ENCODE measurements around the gene SP2. TPM values are rescaled to one million over a fixed set of nuclear protein-coding genes. Genes with fewer than 3 reads are reported as not detected.

The SP2 gene
- total and polyA plus RNA-seq, 2 of the 13 experiments (the other 11 are each of a cell fraction or from before 2014, with no cell fraction given) = 1.4 to 4.8 TPM

DNA sequence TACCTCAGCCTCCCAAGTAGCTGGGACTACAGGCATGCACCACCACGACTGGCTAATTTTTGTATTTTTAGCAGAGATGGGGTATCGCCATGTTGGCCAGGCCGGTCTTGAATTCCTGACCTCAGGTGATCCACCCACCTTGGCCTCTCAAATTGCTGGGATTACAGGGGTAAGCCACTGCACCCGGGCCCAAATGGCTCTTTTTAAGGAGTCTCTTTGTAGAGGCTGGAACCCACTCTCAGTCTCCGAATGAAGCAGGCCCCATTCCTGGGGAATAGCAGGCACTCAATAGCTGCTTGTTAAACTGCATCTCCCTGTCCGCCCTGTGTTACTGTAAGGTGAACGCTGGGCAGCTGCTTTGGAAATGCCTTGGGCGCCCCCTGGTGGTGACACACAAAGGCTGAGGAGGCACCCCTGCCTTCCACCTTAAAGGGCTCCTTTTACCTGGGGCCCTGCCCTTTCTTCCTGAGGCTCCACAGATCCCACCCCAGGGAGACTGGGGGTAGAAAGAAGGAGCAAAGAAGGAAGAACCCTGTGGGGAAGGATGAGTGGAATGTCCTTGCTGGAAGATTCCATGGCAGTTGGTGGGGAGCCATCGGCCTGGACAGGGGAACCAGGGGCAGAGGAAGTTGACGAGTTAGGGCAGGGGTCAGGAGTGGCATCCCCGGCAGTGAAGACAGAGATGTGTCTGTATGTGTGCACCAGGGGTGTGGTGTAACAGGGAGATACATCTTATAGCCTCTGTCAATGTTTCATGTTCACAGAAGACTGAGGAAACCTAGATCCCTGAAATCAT lies 6.1 kb upstream of the SP2 start (continued):
- TF ChIP-seq ZNF773 (CRISPR knock-in tag; IDR thresholded peaks at IDR 0.05; ENCODE audit: borderline replicate concordance) = no peak
- peak; percentile 54; the same call in 1 of the 2 replicates for TF ChIP-seq HNF1B (CRISPR knock-in tag; IDR thresholded peaks at IDR 0.05)
- TF ChIP-seq, protein P1, sequence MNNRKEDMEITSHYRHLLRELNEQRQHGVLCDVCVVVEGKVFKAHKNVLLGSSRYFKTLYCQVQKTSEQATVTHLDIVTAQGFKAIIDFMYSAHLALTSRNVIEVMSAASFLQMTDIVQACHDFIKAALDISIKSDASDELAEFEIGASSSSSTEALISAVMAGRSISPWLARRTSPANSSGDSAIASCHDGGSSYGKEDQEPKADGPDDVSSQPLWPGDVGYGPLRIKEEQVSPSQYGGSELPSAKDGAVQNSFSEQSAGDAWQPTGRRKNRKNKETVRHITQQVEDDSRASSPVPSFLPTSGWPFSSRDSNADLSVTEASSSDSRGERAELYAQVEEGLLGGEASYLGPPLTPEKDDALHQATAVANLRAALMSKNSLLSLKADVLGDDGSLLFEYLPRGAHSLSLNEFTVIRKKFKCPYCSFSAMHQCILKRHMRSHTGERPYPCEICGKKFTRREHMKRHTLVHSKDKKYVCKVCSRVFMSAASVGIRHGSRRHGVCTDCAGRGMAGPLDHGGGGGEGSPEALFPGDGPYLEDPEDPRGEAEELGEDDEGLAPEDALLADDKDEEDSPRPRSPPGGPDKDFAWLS (CRISPR knock-in tag; IDR thresholded peaks at IDR 0.05; ENCODE audit: borderline replicate concordance) = no peak
- TF ChIP-seq THAP11 (CRISPR knock-in tag; IDR thresholded peaks at IDR 0.05) = 0 out of 2 replicates have a peak, but pooled peaks have one; percentile 47
- TF ChIP-seq ZSCAN25 (CRISPR knock-in tag; IDR thresholded peaks at IDR 0.05) = peak; percentile 78; the same call in 1 of the 2 replicates
- TF ChIP-seq, protein P2, sequence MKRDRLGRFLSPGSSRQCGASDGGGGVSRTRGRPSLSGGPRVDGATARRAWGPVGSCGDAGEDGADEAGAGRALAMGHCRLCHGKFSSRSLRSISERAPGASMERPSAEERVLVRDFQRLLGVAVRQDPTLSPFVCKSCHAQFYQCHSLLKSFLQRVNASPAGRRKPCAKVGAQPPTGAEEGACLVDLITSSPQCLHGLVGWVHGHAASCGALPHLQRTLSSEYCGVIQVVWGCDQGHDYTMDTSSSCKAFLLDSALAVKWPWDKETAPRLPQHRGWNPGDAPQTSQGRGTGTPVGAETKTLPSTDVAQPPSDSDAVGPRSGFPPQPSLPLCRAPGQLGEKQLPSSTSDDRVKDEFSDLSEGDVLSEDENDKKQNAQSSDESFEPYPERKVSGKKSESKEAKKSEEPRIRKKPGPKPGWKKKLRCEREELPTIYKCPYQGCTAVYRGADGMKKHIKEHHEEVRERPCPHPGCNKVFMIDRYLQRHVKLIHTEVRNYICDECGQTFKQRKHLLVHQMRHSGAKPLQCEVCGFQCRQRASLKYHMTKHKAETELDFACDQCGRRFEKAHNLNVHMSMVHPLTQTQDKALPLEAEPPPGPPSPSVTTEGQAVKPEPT (CRISPR knock-in tag; IDR thresholded peaks at IDR 0.05; ENCODE audit: low read depth) = peak; percentile 66; the same call in 1 of the 2 replicates
- no peak for TF ChIP-seq LCORL (IDR thresholded peaks at IDR 0.05)
- no peak for TF ChIP-seq LCORL (CRISPR knock-in tag; IDR thresholded peaks at IDR 0.05)
- TF ChIP-seq HES4 (CRISPR knock-in tag; IDR thresholded peaks at IDR 0.05; ENCODE audit: borderline replicate concordance) = 0 out of 2 replicates have a peak, but pooled peaks have one; percentile 22
- TF ChIP-seq, protein P3, sequence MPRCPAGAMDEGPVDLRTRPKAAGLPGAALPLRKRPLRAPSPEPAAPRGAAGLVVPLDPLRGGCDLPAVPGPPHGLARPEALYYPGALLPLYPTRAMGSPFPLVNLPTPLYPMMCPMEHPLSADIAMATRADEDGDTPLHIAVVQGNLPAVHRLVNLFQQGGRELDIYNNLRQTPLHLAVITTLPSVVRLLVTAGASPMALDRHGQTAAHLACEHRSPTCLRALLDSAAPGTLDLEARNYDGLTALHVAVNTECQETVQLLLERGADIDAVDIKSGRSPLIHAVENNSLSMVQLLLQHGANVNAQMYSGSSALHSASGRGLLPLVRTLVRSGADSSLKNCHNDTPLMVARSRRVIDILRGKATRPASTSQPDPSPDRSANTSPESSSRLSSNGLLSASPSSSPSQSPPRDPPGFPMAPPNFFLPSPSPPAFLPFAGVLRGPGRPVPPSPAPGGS (CRISPR knock-in tag; IDR thresholded peaks at IDR 0.05) = 0 out of 2 replicates have a peak, but pooled peaks have one; percentile 39
- TF ChIP-seq ZNF331 (CRISPR knock-in tag; IDR thresholded peaks at IDR 0.05) = 0 out of 2 replicates have a peak, but pooled peaks have one; percentile 36
- TF ChIP-seq ZNF512B (CRISPR knock-in tag; IDR thresholded peaks at IDR 0.05; ENCODE audit: borderline replicate concordance) = 0 out of 2 replicates have a peak, but pooled peaks have one; percentile 26
- TF ChIP-seq RAD21 (CRISPR knock-in tag; IDR thresholded peaks at IDR 0.05) = peak; percentile 98
- TF ChIP-seq SMAD3 (CRISPR knock-in tag; IDR thresholded peaks at IDR 0.05) = peak; percentile 62; the same call in 1 of the 2 replicates
- peak; percentile 38; the same call in 1 of the 3 replicates for TF ChIP-seq MXI1 (IDR thresholded peaks at IDR 0.05; ENCODE audit: borderline replicate concordance, low read depth, low read length)
- TF ChIP-seq ZIK1 (CRISPR knock-in tag; IDR thresholded peaks at IDR 0.05; ENCODE audit: borderline replicate concordance, low read depth) = no peak

All from HepG2 (cell line).